SK-N-SH treated with all-trans-retinoic acid at 6 μM for 48 hours (cell line): ENCODE data around the gene TWSG1.

Experiments
- ARNTL ChIP-seq: fragments of 450-650 bp; formaldehyde crosslinking; IDR thresholded peaks from 2 replicates; pipeline ENCODE4 v1.5.0; 2020; ENCODE audit warnings: low read depth, mild to moderate bottlenecking, moderate library complexity, borderline replicate concordance
- GLIS3 ChIP-seq: fragments of 250-450 bp; sonication (Bioruptor Pico); IDR thresholded peaks from 2 replicates; pipeline ENCODE4 v1.5.0; 2020; ENCODE audit warnings: mild to moderate bottlenecking, moderate library complexity
- RARB ChIP-seq: fragments of 250-450 bp; sonication (Bioruptor Pico); IDR thresholded peaks from 2 replicates; pipeline ENCODE4 v1.8.0; 2021; ENCODE audit warnings: mild to moderate bottlenecking, moderate library complexity
- ZNF565 ChIP-seq: fragments of 450-650 bp; formaldehyde crosslinking; conservative IDR thresholded peaks from 2 replicates; pipeline ENCODE4 v1.5.0; 2020; ENCODE audit warnings: low read depth, mild to moderate bottlenecking, moderate library complexity
- ZNF70 ChIP-seq: fragments of 450-650 bp; formaldehyde crosslinking; IDR thresholded peaks from 2 replicates; pipeline ENCODE4 v1.5.0; 2020; ENCODE audit warnings: mild to moderate bottlenecking, moderate library complexity
- TF ChIP-seq, protein P1 (sequence below): fragments of 250-450 bp; sonication (Bioruptor Pico); IDR thresholded peaks from 2 replicates; pipeline ENCODE4 v1.5.1; 2020; ENCODE audit warnings: low read depth, mild to moderate bottlenecking, moderate library complexity

- TF ChIP-seq ARNTL (no peak), RARB (CRISPR knock-in tag) (no peak), ZNF70 (CRISPR knock-in tag) (no peak), GLIS3 (CRISPR knock-in tag) (no peak), ZNF565 (CRISPR knock-in tag) (no peak)
- TF ChIP-seq, protein P1, sequence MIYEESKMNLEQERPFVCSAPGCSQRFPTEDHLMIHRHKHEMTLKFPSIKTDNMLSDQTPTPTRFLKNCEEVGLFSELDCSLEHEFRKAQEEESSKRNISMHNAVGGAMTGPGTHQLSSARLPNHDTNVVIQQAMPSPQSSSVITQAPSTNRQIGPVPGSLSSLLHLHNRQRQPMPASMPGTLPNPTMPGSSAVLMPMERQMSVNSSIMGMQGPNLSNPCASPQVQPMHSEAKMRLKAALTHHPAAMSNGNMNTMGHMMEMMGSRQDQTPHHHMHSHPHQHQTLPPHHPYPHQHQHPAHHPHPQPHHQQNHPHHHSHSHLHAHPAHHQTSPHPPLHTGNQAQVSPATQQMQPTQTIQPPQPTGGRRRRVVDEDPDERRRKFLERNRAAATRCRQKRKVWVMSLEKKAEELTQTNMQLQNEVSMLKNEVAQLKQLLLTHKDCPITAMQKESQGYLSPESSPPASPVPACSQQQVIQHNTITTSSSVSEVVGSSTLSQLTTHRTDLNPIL (CRISPR knock-in tag) = no peak
Observed at GRCh38 chr18:9416563-9417072, 82.0 kb downstream of the TWSG1 start.
